ENCODE data around the gene OR13J1. TPM values are rescaled to one million over a fixed set of nuclear protein-coding genes. Genes with fewer than 3 reads are reported as not detected.
A peak's percentile ranks its signal among the peaks of the same experiment; 100 is the strongest.
"Not testable (repeated sequence)": the region's sequence is repeated elsewhere in the genome, so short reads cannot be mapped to it uniquely, and the experiment has no call there.

Gene OR13J1
- total RNA-seq, 2 experiments from 2014 or later, result not detected

DNA sequence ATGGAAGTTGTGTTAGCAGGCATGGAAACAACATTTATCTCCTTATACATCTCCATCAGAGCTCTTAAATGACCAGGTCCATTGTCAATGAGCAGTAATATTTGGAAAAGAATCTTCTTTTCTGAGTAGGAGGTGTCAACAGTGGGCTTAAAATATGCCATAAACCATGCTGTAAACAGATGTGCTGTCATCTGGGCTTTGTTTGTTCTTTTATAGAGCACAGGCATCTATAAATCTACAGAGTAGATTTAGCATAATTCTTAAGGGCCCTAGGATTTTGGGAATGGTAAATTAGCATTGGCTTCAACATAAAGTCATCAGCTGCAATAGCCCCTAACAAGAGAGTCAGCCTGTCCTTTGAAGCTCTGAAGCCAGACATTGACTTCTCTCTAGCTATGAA, 28.1 kb upstream of the OR13J1 start:
- peaks cover 3% of the 10 kb centered on the region for H3K4me1 Mint-ChIP-seq (ENCODE audit: low read depth)
- ChIA-PET CTCF (interaction anchor here (0.7 to 6.0 kb wide), 8 partner anchors 13 to 125 kb away, joined by 3 to 32 read pairs (median 6); no protein-coding TSS in a partner anchor), POLR2A (no interaction called here)
- H3K27ac Mint-ChIP-seq, result no peak overlapping the region
- no peak for ATAC-seq
- no peaks in the 10 kb centered on the region for H3K36me3 Mint-ChIP-seq (ENCODE audit: low read depth)
- no peak for DNase-seq
- peaks cover 31% of the 10 kb centered on the region for H3K27me3 Mint-ChIP-seq (ENCODE audit: low read depth)
- H3K4me3 Mint-ChIP-seq, result no peak overlapping the region
- H3K9me3 Mint-ChIP-seq (ENCODE audit: insufficient read depth), result no peaks in the 10 kb centered on the region

DNA sequence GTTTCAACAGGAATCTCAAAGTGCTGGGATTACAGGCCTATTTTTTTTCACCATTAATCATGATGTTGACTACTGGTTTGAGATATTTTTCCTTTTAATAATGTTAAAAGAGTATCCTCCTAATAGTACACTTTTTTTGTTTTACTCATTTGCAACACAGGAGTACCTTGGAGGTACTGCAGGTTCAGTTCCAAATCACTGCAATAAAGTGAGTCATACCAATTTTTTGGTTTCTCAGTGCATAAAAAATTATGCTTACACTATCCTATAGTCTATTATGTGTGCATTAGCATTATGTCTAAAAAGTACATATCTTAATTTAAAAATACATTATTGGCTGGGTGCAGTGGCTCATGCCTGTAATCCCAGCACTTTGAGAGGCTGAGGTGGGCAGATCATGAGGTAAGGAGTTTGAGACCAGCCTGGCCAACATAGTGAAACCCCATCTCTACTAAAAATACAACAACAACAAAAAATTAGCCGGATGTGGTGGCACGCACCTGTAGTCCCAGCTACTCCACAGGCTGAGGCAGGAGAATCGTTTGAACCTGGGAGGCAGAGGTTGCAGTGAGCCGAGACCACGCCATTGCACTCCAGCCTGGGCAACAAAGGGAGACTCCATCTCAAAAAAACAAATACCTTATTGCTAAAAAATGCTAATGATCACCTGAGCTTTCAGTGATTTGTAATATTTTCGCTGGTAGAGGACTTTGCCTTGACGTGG, 27.3 kb upstream of the OR13J1 start:
- H3K4me1 Mint-ChIP-seq (ENCODE audit: low read depth); H3K36me3 Mint-ChIP-seq (ENCODE audit: low read depth); H3K27ac Mint-ChIP-seq; DNase-seq; H3K9me3 Mint-ChIP-seq (ENCODE audit: insufficient read depth); ATAC-seq; POLR2A ChIA-PET; H3K4me3 Mint-ChIP-seq: not testable (repeated sequence)
- CTCF ChIA-PET, result interaction anchor here (1.5 to 6.0 kb wide), 7 partner anchors 13 to 109 kb away, joined by 4 to 32 read pairs (median 8); no protein-coding TSS in a partner anchor
- peaks cover 36% of the 10 kb centered on the region for H3K27me3 Mint-ChIP-seq (ENCODE audit: low read depth)

DNA sequence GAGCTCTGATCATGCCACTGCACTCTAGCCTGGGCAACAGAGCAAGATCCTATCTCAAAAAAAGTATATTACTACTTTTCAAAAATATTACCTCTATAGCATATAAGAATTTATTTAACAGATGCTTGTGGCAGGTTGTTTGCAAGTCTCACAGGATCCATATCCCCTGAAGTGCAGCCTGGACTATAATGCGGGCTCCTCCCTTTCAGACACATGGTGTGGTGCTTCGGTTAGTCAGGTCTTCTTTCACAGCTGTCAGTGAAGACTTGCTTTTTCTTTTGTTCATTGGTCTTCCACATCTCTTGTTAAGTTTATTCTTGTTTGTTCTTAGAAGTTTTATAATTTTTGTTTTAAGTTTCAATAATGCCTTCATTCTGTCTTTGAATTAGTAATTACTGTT, 26.4 kb upstream of the OR13J1 start:
- Mint-ChIP-seq H3K27ac (no peak overlapping the region), H3K4me1 (ENCODE audit: low read depth) (no peaks in the 10 kb centered on the region), H3K9me3 (ENCODE audit: insufficient read depth) (no peaks in the 10 kb centered on the region), H3K36me3 (ENCODE audit: low read depth) (no peaks in the 10 kb centered on the region), H3K27me3 (ENCODE audit: low read depth) (peaks cover 40% of the 10 kb centered on the region), H3K4me3 (no peak overlapping the region)
- DNase-seq, result no peak
- POLR2A ChIA-PET, result no interaction called here
- ATAC-seq, result no peak
- CTCF ChIA-PET, result interaction anchor here (1.0 to 6.0 kb wide), 4 partner anchors 14 to 70 kb away, joined by 4 to 32 read pairs (median 11); no protein-coding TSS in a partner anchor

DNA sequence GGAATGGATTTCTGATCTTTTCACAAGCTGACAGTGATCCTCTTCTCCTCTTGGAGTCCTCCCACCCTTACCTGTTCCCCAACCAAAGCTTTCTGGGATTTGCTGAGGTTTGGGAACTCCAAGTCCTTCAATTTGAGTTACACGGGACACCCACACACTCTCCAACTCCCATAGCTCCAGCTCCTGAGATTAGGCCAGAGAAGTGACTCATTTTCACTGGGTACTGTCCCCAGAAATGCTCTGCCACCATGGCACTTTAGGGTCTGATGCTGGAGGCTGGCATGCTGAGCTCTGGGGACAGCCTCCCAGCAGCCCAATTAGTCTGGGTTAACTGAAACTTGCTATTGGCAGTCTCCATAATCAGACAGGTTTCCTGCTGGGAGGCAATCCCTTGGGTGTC, 21.9 kb upstream of the OR13J1 start:
- DNase-seq (no peak), ATAC-seq (no peak)
- Mint-ChIP-seq H3K4me3 (no peak overlapping the region), H3K4me1 (ENCODE audit: low read depth) (no peaks in the 10 kb centered on the region), H3K27ac (no peak overlapping the region), H3K9me3 (ENCODE audit: insufficient read depth) (no peaks in the 10 kb centered on the region), H3K36me3 (ENCODE audit: low read depth) (no peaks in the 10 kb centered on the region), H3K27me3 (ENCODE audit: low read depth) (peaks cover 38% of the 10 kb centered on the region)
- CTCF ChIA-PET, result interaction anchor here (0.7 to 1.8 kb wide), 2 partner anchors 10 to 11 kb away, joined by 3 to 8 read pairs; no protein-coding TSS in a partner anchor
- POLR2A ChIA-PET, result no interaction called here

DNA sequence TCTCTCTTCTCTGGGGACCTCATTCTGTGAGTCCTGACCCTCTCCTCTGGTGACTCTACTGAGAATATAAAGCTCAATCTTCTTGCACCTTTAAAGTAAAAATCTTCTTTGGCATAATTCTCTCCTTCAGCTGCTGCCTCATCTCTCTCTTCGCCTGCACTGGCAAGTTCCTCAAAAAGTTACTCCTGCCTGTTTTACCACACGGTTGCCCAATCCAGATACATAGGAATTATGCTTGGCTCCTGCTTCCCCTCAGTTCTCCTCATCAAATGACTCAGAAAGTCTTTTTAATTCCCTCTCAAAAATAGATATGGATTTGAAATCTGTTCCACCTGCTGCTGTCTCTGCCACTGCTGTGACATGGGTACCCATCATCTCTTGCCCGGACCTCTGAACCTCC, 21.4 kb upstream of the OR13J1 start:
- peaks cover 41% of the 10 kb centered on the region for H3K27me3 Mint-ChIP-seq (ENCODE audit: low read depth)
- no peak overlapping the region for H3K4me3 Mint-ChIP-seq
- no peaks in the 10 kb centered on the region for H3K9me3 Mint-ChIP-seq (ENCODE audit: insufficient read depth)
- ATAC-seq (no peak), DNase-seq (no peak)
- H3K36me3 Mint-ChIP-seq (ENCODE audit: low read depth), result no peaks in the 10 kb centered on the region
- ChIA-PET CTCF (interaction anchor here (0.8 to 1.8 kb wide), 2 partner anchors 10 to 12 kb away, joined by 3 to 8 read pairs; no protein-coding TSS in a partner anchor), POLR2A (no interaction called here)
- H3K4me1 Mint-ChIP-seq (ENCODE audit: low read depth), result no peaks in the 10 kb centered on the region
- H3K27ac Mint-ChIP-seq, result no peak overlapping the region

DNA sequence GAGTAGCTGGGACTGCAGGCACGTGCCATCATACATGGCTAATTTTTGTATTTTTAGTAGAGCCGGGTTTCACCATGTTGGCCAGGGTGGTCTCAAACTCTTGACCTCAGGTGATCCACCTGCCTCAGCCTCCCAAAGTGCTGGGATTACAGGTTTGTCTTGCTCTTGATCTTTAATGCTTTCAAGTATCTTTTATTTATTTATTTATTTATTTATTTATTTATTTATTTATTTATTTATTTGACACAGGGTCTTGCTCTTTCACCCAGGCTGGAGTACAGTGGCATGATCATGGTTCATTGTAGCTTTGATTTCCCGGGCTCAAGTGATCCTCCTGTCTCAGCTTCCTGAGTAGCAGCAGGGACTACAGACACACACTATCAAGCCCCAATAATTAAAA, 14.7 kb upstream of the OR13J1 start:
- not testable (repeated sequence) for ATAC-seq

DNA sequence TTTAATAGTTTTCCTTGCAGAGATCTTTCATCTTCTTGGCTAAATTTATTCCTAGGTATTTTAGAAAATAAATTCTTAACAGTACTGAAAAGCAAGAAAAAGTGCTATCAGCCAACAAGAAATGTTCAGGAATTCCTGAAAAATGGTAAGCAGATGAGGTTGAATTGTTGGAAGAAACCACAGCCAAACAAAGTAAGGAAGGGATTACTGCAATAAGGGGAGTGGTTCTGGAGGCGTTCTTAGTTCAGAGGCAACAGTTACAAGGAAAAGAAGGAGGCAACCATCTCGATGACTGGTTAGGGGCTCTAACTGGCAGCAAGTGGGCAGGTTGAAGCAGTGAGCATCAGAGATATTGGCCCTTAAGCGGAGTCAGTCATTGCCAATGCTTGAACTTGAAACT, 12.8 kb upstream of the OR13J1 start:
- ATAC-seq, result no peak
- no peaks in the 10 kb centered on the region for H3K9me3 Mint-ChIP-seq (ENCODE audit: insufficient read depth)
- no peak overlapping the region for H3K27ac Mint-ChIP-seq
- H3K4me1 Mint-ChIP-seq (ENCODE audit: low read depth), result no peaks in the 10 kb centered on the region
- DNase-seq, result no peak
- no peak overlapping the region for H3K4me3 Mint-ChIP-seq
- H3K27me3 Mint-ChIP-seq (ENCODE audit: low read depth), result peaks cover 28% of the 10 kb centered on the region
- CTCF ChIA-PET, result interaction anchor here (0.7 to 2.6 kb wide), 39 partner anchors 9 to 279 kb away, joined by 3 to 64 read pairs (median 7); partner anchors contain the start of genes CREB3, GBA2, HINT2 and RGP1
- POLR2A ChIA-PET, result no interaction called here
- no peaks in the 10 kb centered on the region for H3K36me3 Mint-ChIP-seq (ENCODE audit: low read depth)

More for the DNA sequence above, 14.7 kb upstream of the OR13J1 start:
- H3K27ac Mint-ChIP-seq; POLR2A ChIA-PET; H3K4me1 Mint-ChIP-seq (ENCODE audit: low read depth); H3K36me3 Mint-ChIP-seq (ENCODE audit: low read depth); H3K4me3 Mint-ChIP-seq; DNase-seq; H3K9me3 Mint-ChIP-seq (ENCODE audit: insufficient read depth): not testable (repeated sequence)
- CTCF ChIA-PET, result interaction anchor here (0.7 to 1.0 kb wide), 2 partner anchors 58 to 95 kb away, joined by 3 to 4 read pairs; no protein-coding TSS in a partner anchor
- H3K27me3 Mint-ChIP-seq (ENCODE audit: low read depth), result peaks cover 22% of the 10 kb centered on the region

DNA sequence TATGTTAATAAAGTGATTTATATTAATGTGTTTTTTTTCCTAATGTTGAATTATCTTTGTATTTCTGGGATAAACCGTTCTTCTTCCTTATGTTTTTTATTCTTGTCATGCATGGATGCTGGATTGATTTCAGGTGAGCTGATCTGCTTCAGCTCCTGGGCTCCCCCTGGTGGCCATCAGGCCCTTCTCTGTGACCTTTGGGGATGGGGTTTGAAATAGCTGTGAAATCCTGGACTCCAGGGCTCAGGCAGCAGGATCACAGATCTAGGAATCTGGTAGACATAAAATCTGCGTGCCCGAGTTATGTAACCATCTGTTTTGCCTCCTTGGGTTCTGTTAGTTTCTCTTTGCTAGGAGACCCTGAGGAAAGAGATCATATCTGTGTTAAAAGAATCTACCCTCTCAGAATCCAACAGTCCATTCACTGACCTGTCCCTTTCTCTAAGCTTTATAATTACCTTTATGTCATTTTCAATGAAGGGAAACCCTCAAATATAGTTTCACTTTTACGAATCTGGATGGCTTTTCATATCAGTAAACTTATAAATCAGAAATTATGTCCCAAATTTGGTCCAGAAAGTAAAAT, 12.2 kb upstream of the OR13J1 start:
- H3K27ac Mint-ChIP-seq, result no peak overlapping the region
- H3K4me1 Mint-ChIP-seq (ENCODE audit: low read depth), result no peaks in the 10 kb centered on the region
- ChIA-PET CTCF (interaction anchor here (0.6 to 2.6 kb wide), 61 partner anchors 9 to 368 kb away, joined by 3 to 64 read pairs (median 5); partner anchors contain the start of genes CREB3, GBA2, HINT2 and OR13J1), POLR2A (no interaction called here)
- no peaks in the 10 kb centered on the region for H3K36me3 Mint-ChIP-seq (ENCODE audit: low read depth)
- peaks cover 34% of the 10 kb centered on the region for H3K27me3 Mint-ChIP-seq (ENCODE audit: low read depth)
- peak; percentile 75 for ATAC-seq
- H3K9me3 Mint-ChIP-seq (ENCODE audit: insufficient read depth), result peaks cover 5% of the 10 kb centered on the region
- DNase-seq, result peak; percentile 84
- H3K4me3 Mint-ChIP-seq, result no peak overlapping the region

DNA sequence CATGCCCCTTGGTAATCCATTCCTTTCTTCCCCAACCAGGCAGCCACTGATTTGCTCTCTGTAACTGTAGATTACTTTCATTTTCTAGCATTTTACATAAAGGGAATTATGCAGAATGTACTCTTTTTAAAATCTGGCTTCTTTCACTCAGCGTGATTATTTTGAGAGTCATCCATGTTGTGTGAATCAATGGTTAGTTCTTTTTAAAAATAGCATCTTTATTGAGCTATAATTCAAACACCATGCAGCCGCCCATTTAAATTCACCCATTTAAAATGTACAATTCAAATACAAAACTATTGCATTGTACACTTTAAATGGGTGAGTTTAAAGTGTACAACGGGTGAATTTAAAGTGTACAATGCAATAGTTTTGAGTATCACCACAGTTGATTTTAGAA, 2.3 kb upstream of the OR13J1 start:
- Mint-ChIP-seq H3K36me3 (ENCODE audit: low read depth) (no peaks in the 10 kb centered on the region), H3K4me1 (ENCODE audit: low read depth) (no peaks in the 10 kb centered on the region), H3K9me3 (ENCODE audit: insufficient read depth) (peaks cover 5% of the 10 kb centered on the region), H3K27ac (no peak overlapping the region), H3K4me3 (no peak overlapping the region), H3K27me3 (ENCODE audit: low read depth) (peaks cover 17% of the 10 kb centered on the region)
- no peak for ATAC-seq
- DNase-seq, result no peak
- ChIA-PET CTCF (interaction anchor here (1.0 to 1.6 kb wide), 5 partner anchors 10 to 82 kb away, joined by 3 to 14 read pairs (median 5); no protein-coding TSS in a partner anchor), POLR2A (no interaction called here)

DNA sequence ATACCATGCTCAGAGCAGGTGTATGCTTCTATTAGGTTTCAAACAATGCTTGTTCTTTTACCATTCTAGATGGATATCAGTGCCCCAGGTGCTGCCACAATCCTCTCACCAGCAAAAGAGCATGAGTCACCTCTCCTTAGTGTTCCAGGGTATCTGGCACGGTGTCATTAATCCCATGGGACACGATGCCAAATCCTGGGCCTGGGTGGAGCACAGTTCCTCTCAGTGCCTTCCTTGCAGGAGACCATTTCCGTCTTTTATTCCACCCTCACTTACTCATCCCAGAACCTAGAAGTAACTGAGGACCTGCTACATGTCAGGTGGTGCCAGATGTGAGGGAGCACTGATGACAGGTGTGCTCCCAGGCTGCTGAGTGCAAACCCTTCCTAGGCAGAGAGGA, 1.3 kb upstream of the OR13J1 start:
- CTCF ChIA-PET, result interaction anchor here (0.6 to 1.6 kb wide), 2 partner anchors 11 kb away, joined by 4 to 14 read pairs; no protein-coding TSS in a partner anchor
- no peaks in the 10 kb centered on the region for H3K4me1 Mint-ChIP-seq (ENCODE audit: low read depth)

DNA sequence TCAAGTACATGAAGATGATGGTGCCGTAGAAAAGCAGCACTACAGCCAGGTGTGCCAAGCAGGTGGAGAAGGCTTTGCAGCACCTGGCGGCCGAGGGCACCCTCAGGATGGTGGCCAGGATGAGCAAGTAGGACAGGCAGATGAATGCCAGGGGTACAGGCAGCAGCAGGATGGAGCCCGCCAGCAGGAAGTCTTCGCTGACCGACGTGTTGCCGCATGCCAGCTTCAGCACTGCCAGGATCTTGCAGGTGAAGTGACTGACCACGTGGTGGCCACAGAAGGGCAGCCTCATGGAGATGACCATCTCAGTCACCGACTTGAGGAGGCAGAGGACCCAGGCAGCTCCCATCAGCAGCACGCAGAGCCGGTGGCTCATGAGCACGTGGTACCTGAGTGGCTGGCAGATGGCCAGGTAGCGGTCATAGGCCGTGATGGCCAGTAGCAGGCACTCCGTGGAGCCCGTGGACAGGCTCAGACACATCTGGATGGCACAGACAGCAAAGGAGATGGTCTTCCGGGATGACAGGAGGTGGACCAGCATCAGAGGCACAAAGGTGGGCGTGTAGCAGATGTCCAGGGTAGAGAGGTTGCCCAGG, 482 bp downstream of the OR13J1 start:
- Mint-ChIP-seq H3K27ac (no peak overlapping the region), H3K4me3 (no peak overlapping the region), H3K4me1 (ENCODE audit: low read depth) (no peaks in the 10 kb centered on the region), H3K9me3 (ENCODE audit: insufficient read depth) (no peaks in the 10 kb centered on the region), H3K36me3 (ENCODE audit: low read depth) (no peaks in the 10 kb centered on the region), H3K27me3 (ENCODE audit: low read depth) (peaks cover 1% of the 10 kb centered on the region)
- ChIA-PET POLR2A (no interaction called here), CTCF (interaction anchor here (0.9 kb wide), 1 partner anchor 12 kb away, joined by 3 read pairs; no protein-coding TSS in a partner anchor)
- DNase-seq, result no peak
- no peak for ATAC-seq

More for the DNA sequence above, 1.3 kb upstream of the OR13J1 start:
- ATAC-seq (no peak), DNase-seq (no peak)
- H3K27me3 Mint-ChIP-seq (ENCODE audit: low read depth), result peaks cover 10% of the 10 kb centered on the region
- no peak overlapping the region for H3K27ac Mint-ChIP-seq
- no peaks in the 10 kb centered on the region for H3K9me3 Mint-ChIP-seq (ENCODE audit: insufficient read depth)
- no peaks in the 10 kb centered on the region for H3K36me3 Mint-ChIP-seq (ENCODE audit: low read depth)
- H3K4me3 Mint-ChIP-seq, result no peak overlapping the region
- POLR2A ChIA-PET, result no interaction called here

DNA sequence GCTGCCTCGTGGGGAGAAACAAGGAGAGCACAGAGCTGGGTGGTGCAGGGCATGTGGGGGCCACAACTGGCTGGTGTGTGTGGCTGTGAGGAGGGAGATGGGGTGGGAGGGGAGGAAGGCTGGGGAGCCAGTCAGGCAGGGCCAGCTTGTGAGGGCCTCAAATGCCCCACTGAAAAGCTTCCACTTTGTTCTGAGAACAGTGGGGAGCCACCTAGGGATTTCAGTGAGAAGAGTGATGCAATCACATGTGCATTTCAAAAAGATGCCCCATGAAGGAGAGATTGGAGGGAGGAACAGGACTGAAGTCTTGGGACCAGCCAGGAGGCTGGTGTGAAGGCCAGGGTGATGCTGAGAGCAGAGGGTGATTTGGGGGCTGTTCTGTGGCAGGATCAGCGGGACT, 1.3 kb downstream of the OR13J1 start:
- Mint-ChIP-seq H3K4me3 (no peak overlapping the region), H3K4me1 (ENCODE audit: low read depth) (no peaks in the 10 kb centered on the region), H3K9me3 (ENCODE audit: insufficient read depth) (no peaks in the 10 kb centered on the region), H3K27me3 (ENCODE audit: low read depth) (no peaks in the 10 kb centered on the region), H3K27ac (no peak overlapping the region), H3K36me3 (ENCODE audit: low read depth) (no peaks in the 10 kb centered on the region)
- ATAC-seq, result no peak
- ChIA-PET POLR2A (no interaction called here), CTCF (interaction anchor here (1.3 kb wide), 1 partner anchor 13 kb away, joined by 5 read pairs; no protein-coding TSS in a partner anchor)
- no peak for DNase-seq

Data from activated CD8-positive, alpha-beta T cell treated with anti-CD3 and anti-CD28 coated beads, Interleukin-2, amount 10 ng/mL, durations not matched to agents 7 days and 5 days (primary cell).